HG03378 (cell line): ENCODE measurements around the gene OR2B2.
"Not testable (repeated sequence)": the region's sequence is repeated elsewhere in the genome, so short reads cannot be mapped to it uniquely, and the experiment has no call there.

Experiments used
- ATAC-seq: cut with Tn5 transposase; IDR thresholded peaks from one replicate; pipeline ENCODE4 v1.9.1; 2021; ENCODE audit warnings: mild to moderate bottlenecking, moderate library complexity; ENCODE audit not compliant: unreplicated experiment

OR2B2 gene

GRCh38 chr6:27911956-27912446 lies at the start of gene OR2B2:
Gene OR2B2, minus strand, starts transcription at chr6:27912396. Its CDS starts 77 bp downstream, at chr6:27912319.
- ATAC-seq: no peak

- ATAC-seq: no peak
Observed at GRCh38 chr6:27957516-27957915, 45.3 kb upstream of the OR2B2 start.

- no peak for ATAC-seq
Observed at GRCh38 chr6:27956941-27957340, 44.7 kb upstream of the OR2B2 start, which contains the start of gene OR2B6. Gene OR2B6, plus strand, starts transcription at chr6:27957241. Its CDS starts 0 bp downstream, at chr6:27957241.

- ATAC-seq: no peak
Observed at GRCh38 chr6:27951040-27951439, 38.8 kb upstream of the OR2B2 start.

- no peak for ATAC-seq
Observed at GRCh38 chr6:27948237-27948636, 36.0 kb upstream of the OR2B2 start.

GRCh38 chr6:27943072-27943471 lies 30.9 kb upstream of the OR2B2 start:
- not testable (repeated sequence) for ATAC-seq

- no peak for ATAC-seq
Observed at GRCh38 chr6:27940766-27941165, 28.6 kb upstream of the OR2B2 start.

- ATAC-seq: no peak
Observed at GRCh38 chr6:27931209-27931608, 19.0 kb upstream of the OR2B2 start.

- ATAC-seq: not testable (repeated sequence)
Observed at GRCh38 chr6:27929930-27930329, 17.7 kb upstream of the OR2B2 start.

GRCh38 chr6:27928041-27928440 lies 15.8 kb upstream of the OR2B2 start:
- ATAC-seq: not testable (repeated sequence)

GRCh38 chr6:27924179-27924578 lies 12.0 kb upstream of the OR2B2 start:
- ATAC-seq: no peak

GRCh38 chr6:27922949-27923348 lies 10.8 kb upstream of the OR2B2 start:
- ATAC-seq: no peak

- ATAC-seq: no peak
Observed at GRCh38 chr6:27908017-27908416, 4.2 kb downstream of the OR2B2 start.

- ATAC-seq: peak; percentile 72
Observed at GRCh38 chr6:27902335-27903314, 9.6 kb downstream of the OR2B2 start.

GRCh38 chr6:27901801-27902200 lies 10.4 kb downstream of the OR2B2 start:
- no peak for ATAC-seq

- ATAC-seq: not testable (repeated sequence)
Observed at GRCh38 chr6:27900197-27900596, 12.0 kb downstream of the OR2B2 start.

- no peak for ATAC-seq
Observed at GRCh38 chr6:27899543-27899942, 12.7 kb downstream of the OR2B2 start.

- no peak for ATAC-seq
Observed at GRCh38 chr6:27897580-27898206, 14.5 kb downstream of the OR2B2 start.

GRCh38 chr6:27896398-27896796 lies 15.8 kb downstream of the OR2B2 start:
- no peak for ATAC-seq

- peak; percentile 13 for ATAC-seq
Observed at GRCh38 chr6:27894839-27895762, 17.1 kb downstream of the OR2B2 start.
